HCT116 (cell line): ENCODE measurements around the gene STK40.

Experiments used
- RAD21 ChIP-seq: IDR thresholded peaks from 2 replicates; pipeline ENCODE4 v1.6.1; 2012; ENCODE audit warnings: low read depth, mild to moderate bottlenecking
- SRF ChIP-seq: IDR thresholded peaks from 2 replicates; pipeline ENCODE4 v1.6.1; 2012; ENCODE audit warnings: low read depth
- TCF7L2 ChIP-seq: IDR thresholded peaks from 2 replicates; pipeline ENCODE4 v1.7.0; 2011; ENCODE audit warnings: borderline replicate concordance, inconsistent platforms; ENCODE audit not compliant: insufficient read depth, insufficient read length; ENCODE audit errors: extremely low read depth
- TF ChIP-seq, protein P1 (sequence below), 3 experiments: fragments of 200-600 bp in 1 of 3; sonication (generic) in 1 of 3; IDR thresholded peaks in 2 of 3; conservative IDR thresholded peaks in 1 of 3; 2 replicates each; pipeline ENCODE4 v1.5.1; 2012 to 2017; ENCODE audit warnings: low read depth in 2 of 3, low read length in 2 of 3, antibody characterized with exemption in 1 of 3, borderline replicate concordance in 1 of 3, control low read depth in 1 of 3, mild to moderate bottlenecking in 1 of 3, mixed read lengths in 1 of 3, mixed run types in 1 of 3, moderate library complexity in 1 of 3; ENCODE audit not compliant: insufficient read depth in 1 of 3

DNA sequence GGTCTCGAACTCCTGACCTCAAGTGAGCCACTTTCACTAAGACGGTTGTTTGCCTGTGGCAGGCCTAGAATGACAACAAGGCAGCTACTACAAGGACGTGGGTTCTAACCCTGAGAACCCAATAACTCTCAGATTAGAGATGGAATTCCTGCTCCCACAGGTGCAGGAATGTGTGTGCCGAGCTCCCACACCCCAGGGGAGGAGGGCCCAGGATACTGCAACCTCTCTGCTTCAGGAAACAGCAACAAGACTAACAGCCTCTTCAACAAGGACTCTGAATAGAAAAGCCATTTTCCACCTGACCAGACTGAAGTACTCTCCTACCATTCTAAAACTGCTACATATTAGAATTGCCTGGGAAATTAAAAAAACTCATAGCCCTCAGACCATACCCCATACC is 7.1 kb upstream of the STK40 start:
- TF ChIP-seq TCF7L2 (no peak), SRF (no peak), RAD21 (no peak)
- TF ChIP-seq, protein P1, sequence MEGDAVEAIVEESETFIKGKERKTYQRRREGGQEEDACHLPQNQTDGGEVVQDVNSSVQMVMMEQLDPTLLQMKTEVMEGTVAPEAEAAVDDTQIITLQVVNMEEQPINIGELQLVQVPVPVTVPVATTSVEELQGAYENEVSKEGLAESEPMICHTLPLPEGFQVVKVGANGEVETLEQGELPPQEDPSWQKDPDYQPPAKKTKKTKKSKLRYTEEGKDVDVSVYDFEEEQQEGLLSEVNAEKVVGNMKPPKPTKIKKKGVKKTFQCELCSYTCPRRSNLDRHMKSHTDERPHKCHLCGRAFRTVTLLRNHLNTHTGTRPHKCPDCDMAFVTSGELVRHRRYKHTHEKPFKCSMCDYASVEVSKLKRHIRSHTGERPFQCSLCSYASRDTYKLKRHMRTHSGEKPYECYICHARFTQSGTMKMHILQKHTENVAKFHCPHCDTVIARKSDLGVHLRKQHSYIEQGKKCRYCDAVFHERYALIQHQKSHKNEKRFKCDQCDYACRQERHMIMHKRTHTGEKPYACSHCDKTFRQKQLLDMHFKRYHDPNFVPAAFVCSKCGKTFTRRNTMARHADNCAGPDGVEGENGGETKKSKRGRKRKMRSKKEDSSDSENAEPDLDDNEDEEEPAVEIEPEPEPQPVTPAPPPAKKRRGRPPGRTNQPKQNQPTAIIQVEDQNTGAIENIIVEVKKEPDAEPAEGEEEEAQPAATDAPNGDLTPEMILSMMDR (IDR thresholded peaks at IDR 0.05 in 2 of 3, conservative IDR thresholded peaks at IDR 0.05 in 1 of 3; ENCODE audit: borderline replicate concordance in 1 of 3, insufficient read depth in 1 of 3, low read depth in 2 of 3, low read length in 2 of 3), result no peak
